NCI-H1436 treated with DMSO at 0.1 percent for 48 hours (cell line): Measurements from ENCODE around the gene RAD51B.

Source experiments
- DNase-seq: peaks from one replicate; lab custom pipeline; 2025; lab: John Stamatoyannopoulos, UW

Gene RAD51B

GRCh38 chr14:68492381-68493151 lies 673.0 kb downstream of the RAD51B start:
- DNase-seq, result no peak

- no peak for DNase-seq
Observed at GRCh38 chr14:68493152-68493911, 673.8 kb downstream of the RAD51B start.

DNA sequence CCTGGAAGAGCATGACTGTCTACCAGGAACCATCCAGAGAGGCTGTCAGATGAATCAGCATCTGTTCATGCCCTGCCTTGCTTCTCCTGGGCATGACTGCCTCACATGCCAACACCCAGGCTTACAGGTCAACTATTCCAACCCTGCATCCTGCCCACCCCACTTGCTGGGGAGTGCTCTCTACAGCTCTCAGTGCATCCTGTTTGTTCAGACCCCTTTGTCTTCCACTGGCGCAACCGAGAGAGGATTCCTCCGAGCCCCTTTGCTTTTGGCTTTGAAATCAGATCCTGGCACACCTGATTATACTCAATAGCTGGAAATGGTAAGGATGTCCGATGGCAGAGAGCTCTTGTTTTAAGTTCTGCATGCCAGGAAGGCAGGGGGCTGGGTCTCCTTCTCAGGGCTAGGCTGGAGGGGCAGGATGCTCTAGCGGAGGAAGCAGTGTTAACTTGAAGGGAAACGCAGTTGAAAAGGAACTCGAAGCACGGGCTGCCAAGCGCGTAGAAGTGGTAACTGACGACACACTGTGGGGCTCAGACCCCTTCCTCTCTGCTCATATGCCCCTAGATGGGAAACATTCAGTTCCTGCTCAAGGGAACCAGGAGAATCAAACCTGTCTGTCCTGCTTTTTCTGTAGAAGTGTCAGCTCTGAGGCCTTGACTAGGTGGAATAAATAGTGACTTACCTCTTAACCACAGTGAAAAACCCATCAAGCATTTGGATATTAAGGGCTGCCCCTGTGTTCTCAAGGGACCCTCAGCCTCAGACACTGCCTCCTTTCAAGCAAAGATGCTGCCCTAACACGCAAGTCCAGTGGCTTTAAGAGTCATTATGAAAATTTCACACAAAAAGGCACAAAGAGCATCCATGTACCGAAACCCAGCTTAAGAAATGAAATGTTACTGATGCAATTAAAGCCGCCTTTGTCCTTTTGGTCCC lies 675.8 kb downstream of the RAD51B start:
- no peak for DNase-seq

GRCh38 chr14:68497011-68497410 lies 677.4 kb downstream of the RAD51B start:
- DNase-seq, result no peak

DNA sequence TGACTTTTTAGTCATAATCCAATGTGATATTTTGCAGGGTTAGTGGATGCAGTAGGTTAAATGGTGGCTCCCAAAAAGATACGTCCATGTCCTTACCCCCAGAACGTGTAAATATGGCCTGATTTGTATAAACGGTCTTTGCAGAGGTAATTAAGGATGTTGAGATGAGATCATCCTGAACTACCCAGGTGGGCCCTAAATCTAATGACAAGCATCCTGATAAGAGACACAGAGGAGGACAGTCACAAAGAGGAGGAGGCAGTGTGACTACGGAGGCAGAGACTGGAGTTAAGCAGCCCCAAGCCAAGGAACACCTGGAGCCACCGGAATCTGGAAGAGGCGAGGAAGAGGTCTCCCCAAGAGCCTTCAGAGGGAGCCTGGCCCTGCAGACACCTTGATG lies 679.9 kb downstream of the RAD51B start:
- DNase-seq, result no peak

GRCh38 chr14:68501171-68501570 lies 681.6 kb downstream of the RAD51B start:
- DNase-seq, result no peak

DNA sequence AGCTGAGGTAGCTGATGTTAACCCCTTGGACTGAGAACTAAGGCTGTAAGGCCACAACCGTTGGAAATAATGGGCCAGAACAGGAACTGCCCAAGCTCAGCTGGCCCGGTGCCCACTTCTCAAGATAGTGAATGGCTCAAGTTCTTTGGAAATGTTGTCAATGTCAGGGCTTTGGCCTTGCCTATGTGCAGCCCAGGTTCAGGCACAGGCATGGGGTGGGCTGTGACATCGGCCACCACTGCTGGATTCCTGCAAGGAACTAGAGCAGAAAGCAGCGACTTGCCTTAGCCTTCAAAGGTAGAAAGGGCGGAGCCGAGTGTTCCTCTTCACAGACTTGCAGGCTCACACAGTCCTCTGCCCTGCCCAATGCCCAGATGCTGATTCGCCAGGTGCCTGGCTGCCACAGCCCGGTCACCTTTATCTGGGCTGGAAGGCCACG lies 682.1 kb downstream of the RAD51B start:
- DNase-seq, result no peak

DNA sequence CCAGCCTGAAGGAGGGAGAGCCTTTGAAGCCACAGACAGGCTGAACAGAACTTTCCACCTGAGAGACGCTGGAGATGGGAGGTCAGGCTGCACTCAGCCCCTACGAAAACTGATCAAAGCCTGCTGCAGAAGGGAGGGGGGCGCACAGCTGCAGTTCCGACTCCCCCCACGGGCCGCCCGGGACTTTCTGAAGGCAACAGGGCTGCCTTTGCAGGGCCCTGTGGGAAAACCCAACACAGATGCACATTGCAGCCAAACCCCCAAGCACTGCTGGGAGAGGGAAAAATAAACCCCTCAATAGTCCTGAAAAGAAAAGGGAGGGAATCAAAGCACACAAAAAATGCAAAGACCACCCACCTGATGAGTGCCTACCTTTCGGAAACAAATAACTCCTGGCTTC lies 682.7 kb downstream of the RAD51B start:
- DNase-seq, result no peak

- no peak for DNase-seq
Observed at GRCh38 chr14:68503186-68503825, 683.7 kb downstream of the RAD51B start.

- DNase-seq, result no peak
Observed at GRCh38 chr14:68504861-68505260, 685.3 kb downstream of the RAD51B start.

- DNase-seq, result no peak
Observed at GRCh38 chr14:68506021-68506644, 686.6 kb downstream of the RAD51B start.

DNA sequence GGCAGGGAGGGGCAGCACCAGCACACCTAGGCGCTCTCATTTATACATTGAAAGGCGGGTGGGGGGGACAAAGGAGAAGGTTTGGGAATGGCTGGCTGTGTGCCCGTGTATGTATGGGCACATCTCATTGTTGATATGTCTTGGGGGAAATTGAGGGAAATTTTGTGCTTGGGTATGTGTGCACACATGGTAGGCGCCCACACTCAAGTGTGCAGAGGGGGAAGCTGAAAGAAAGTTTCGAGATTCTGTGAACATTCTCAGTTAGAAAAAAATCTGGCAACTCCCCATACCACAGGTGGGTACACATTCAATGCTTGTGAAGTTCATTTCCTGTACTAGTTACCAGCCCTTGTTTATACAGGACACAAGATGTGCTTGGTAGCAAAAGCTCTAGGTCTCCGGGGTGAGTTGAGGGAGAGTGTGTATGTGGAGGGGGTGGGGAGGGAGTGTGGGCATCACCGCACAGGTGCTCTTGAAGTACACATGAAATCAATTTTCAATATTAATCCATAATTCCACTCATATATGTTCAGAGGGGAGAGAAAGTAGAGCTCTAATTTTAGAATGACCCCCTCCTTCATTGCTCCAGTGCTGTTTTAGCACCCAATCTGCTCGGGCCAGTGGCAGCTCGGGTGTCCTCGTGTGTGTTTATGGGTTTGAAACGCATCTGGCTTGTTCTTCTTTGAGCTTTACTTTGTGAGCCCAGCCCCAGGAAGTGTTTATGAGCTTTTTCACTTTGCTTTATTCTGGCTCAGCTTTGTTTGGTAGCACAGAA lies 687.3 kb downstream of the RAD51B start:
- no peak for DNase-seq

GRCh38 chr14:68507544-68508081 lies 688.0 kb downstream of the RAD51B start:
- no peak for DNase-seq

DNA sequence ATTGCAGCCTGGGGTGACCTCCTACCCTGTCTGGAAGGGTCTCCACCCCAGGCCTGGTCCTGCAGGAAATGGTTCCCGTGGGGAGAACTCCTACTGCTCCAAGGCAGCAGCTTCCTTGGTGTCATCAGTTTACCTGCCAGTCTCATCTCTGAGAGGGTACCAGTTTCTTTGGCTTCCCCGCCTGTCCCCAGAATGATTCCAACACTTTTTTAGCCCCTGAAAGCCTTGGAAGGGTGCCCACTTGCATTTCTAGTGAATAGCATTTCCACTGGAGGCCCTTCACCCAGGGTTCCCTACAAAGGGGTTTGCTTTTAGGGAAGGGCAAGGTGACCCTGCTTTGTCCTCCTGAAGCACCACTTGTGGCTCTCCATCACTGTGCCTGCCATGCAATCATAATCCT lies 689.0 kb downstream of the RAD51B start:
- DNase-seq, result no peak

DNA sequence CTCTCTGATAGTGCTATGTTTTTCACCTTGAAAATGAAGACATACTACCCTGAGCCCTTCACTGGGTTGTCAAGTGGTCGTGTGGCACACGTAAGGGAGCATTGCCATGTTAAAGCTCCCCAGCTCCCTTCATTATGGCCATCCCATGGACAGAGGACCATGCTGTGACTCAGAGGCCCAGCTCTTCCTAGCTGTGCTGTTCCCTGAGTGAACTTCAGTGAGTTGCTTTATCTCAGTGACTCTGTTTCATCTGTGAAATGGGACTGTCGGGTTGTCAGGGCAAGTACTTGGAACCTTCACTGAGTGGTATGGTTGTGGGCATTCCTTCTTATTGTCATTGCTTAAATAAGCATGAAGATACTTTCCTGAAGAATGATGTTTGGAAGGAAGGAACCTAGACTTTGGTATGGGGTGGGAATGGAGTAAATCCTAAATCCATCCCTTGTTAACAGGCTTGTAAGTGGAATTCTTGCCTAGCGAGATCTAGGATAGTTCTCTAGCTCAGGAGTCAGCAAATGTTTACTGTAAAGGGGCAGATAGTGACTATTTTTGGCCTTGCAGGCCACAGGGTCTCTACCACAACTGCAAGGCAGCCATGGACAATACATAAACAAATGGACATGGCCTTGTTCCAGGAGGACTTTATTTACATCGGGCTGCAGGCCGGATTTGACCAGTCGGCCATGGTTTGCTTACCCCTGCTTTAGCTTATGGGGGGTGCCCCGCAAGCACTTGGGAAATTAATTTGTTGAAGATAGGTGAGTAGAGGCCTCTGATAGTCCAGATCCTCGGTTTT lies 689.8 kb downstream of the RAD51B start:
- DNase-seq, result no peak

DNA sequence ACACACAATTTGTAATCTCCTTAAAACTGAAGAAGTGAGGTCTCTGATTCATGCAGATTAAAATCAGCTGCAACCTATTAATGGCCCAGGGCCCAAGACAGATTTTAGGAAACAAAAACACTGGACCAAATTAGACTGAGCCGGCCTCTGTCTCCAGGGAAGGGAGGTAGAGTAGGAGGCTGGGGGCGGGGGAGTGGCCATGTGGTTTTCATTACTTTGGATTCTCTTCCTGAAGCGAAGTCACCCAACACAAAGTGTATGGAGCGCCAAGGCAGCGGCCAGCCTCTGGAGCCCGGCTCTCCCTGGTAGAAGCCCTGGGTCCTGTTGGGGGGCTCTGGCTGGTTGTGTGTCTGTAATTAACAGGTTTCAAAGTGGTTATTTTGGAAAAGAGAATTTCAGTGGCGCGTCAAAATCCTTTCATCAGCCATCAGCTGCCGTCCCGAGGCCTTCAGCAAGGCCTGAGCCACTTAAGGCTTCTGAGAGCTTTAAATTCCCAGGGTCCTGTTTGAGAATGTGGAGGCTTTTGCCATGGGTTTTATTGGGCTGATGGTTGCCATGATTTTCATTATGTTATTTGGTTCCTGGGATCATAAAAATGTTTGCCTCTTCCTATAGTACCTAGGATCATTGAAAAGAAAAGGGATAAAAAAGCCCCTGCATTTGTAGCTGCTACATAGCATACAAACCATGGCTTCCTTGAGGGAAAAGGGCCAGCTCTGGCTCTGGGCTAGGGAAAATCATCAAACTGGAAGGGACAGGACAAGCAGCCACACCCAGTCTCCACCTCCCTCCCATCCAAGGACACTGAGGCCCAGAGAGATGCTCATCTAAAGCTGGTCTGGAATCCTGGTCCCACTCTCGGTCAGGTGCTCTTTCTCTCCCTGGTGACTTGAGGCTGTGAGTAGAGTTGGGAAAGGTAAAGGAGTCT lies 690.9 kb downstream of the RAD51B start:
- no peak for DNase-seq

DNA sequence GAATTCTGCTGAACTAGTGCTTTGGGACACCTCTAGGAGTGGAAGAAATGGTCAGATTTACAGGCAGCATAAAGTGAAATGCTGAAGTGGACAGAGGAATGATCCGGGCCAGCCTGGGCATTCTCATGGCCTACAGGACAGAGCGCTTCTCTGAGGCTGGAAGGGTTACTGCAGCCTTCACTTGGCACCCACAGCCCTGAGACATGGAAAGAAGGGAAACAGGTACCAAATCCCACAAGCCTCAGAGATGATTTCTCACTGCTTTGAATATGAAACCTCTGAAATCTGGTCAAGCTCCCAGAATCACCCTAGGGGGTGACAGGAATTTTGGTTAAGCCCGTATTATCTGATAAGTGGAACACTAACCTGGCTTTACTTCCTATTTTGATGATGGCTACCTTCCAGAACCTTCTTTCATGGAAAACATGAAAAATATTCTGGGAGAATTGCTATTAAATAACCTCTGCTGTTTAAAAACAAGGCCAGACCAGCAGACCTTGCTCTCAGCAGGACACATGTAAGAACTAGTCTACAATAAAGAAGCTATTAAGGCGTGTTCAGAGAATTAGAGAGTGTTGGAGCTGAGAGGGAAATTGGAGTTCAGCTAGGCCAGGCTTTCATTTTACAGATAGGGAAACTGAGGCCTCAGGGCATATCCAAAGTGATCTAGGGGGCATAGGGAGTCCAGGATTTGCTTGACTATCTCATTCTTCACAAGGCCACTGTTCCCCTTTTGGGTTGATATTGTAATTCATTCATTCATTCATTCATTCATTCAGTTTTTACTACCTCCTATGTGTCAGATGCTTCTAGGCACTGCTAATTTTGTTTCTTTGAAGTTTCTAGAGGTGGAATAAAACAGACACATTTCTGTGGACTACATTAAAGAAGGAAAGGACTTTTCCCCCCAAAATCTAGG lies 691.8 kb downstream of the RAD51B start:
- no peak for DNase-seq
